Ascending aorta (tissue), 2 donors: ENCODE results near the gene UBALD2. TPM values are rescaled to one million over a fixed set of nuclear protein-coding genes. Genes with fewer than 3 reads are reported as not detected.
"Not testable (repeated sequence)": the region's sequence is repeated elsewhere in the genome, so short reads cannot be mapped to it uniquely, and the experiment has no call there.

Source experiments
- DNase-seq, 2 donors: peaks; one replicate each; pipeline ENCODE4 v3.0.0-alpha.2; 2019; ENCODE audit warnings: low spot score in 2 of 2
- H3K27ac ChIP-seq, 2 donors: fragments of 200-600 bp; sonication (generic); one replicate each; pipeline ENCODE4 v1.5.1; 2016 to 2017; ENCODE audit warnings: mild to moderate bottlenecking in 1 of 2
- H3K27me3 ChIP-seq: fragments of 200-600 bp; sonication (generic); one replicate; pipeline ENCODE4 v1.5.1; 2017
- H3K36me3 ChIP-seq, 2 donors: fragments of 200-600 bp; sonication (generic); one replicate each; pipeline ENCODE4 v1.5.1; 2016
- H3K4me1 ChIP-seq, 2 donors: fragments of 200-600 bp; sonication (generic); one replicate each; pipeline ENCODE4 v1.5.1; 2016 to 2017; ENCODE audit warnings: mild to moderate bottlenecking in 1 of 2
- H3K4me3 ChIP-seq, 2 donors: fragments of 200-600 bp; sonication (generic); one replicate each; pipeline ENCODE4 v1.5.1; 2016 to 2017; ENCODE audit warnings: mild to moderate bottlenecking in 1 of 2
- H3K9me3 ChIP-seq, 2 donors: fragments of 200-600 bp; sonication (generic); one replicate each; pipeline ENCODE4 v1.5.1; 2016
- CTCF ChIP-seq, 3 experiments: fragments of 200-600 bp in 2 of 3; fragments of 450-650 bp in 1 of 3; sonication (generic) in 2 of 3; IDR thresholded peaks; one replicate each; pipeline ENCODE4 v1.5.1; 2016 to 2019; ENCODE audit warnings: antibody characterized with exemption in 3 of 3, mild to moderate bottlenecking in 1 of 3, moderate library complexity in 1 of 3
- intact Hi-C: fragments of 100-400 bp; cut with DNase I; formaldehyde crosslinking; loops from one replicate; pipeline ENCODE4 v1.15.1; 2023
- total RNA-seq: library from RNA; depleted of rRNA; stranded (reverse); fragments of >200 nt; gene quantifications from one replicate; pipeline ENCODE4 v1.1.0, GENCODE V29; 2016

The UBALD2 gene
- total RNA-seq, 1 donor from 2014 or later: 15.9 TPM

- Histone ChIP-seq H3K27ac (no peak overlapping the region), H3K4me3 (no peak overlapping the region), H3K36me3 (peaks cover 11 to 13% of the 10 kb centered on the region in 2 donors), H3K4me1 (no peaks in the 10 kb centered on the region), H3K9me3 (no peaks in the 10 kb centered on the region), H3K27me3 (no peaks in the 10 kb centered on the region)
- no peak for TF ChIP-seq CTCF (IDR thresholded peaks at IDR 0.05)
- intact Hi-C loops: loop anchor here (5.0 kb wide), 1 partner anchor 174 kb away; no protein-coding TSS in a partner anchor
- DNase-seq: no peak
Measured at GRCh38 chr17:76296186-76296585, 31.0 kb downstream of the UBALD2 start.

- H3K4me3 ChIP-seq: no peak overlapping the region
- H3K4me1 ChIP-seq: no peaks in the 10 kb centered on the region
- DNase-seq: no peak
- H3K36me3 ChIP-seq: peaks cover 4 to 12% of the 10 kb centered on the region in 2 donors
- no peak for TF ChIP-seq CTCF (IDR thresholded peaks at IDR 0.05)
- no peaks in the 10 kb centered on the region for H3K27me3 ChIP-seq
- H3K27ac ChIP-seq: no peak overlapping the region
- intact Hi-C loops: loop anchor here (5.0 kb wide), 1 partner anchor 175 kb away; no protein-coding TSS in a partner anchor
- no peaks in the 10 kb centered on the region for H3K9me3 ChIP-seq
Measured at GRCh38 chr17:76296889-76297288, 31.7 kb downstream of the UBALD2 start.

- no peaks in the 10 kb centered on the region for H3K4me1 ChIP-seq
- intact Hi-C loops: loop anchor here (5.0 kb wide), 1 partner anchor 175 kb away; no protein-coding TSS in a partner anchor
- DNase-seq: no peak
Measured at GRCh38 chr17:76297436-76297835, 32.3 kb downstream of the UBALD2 start.

GRCh38 chr17:76304226-76305134 is 39.3 kb downstream of the UBALD2 start:
- Histone ChIP-seq H3K27ac (no peak overlapping the region), H3K4me3 (no peak overlapping the region), H3K4me1 (no peaks in the 10 kb centered on the region), H3K27me3 (no peaks in the 10 kb centered on the region), H3K36me3 (peaks cover 18 to 22% of the 10 kb centered on the region in 2 donors), H3K9me3 (no peaks in the 10 kb centered on the region)
- intact Hi-C loops: loop anchor here (5.0 kb wide), 1 partner anchor 48 kb away; the partner anchor contains the start of gene PRPSAP1
- TF ChIP-seq CTCF (IDR thresholded peaks at IDR 0.05): no peak
- no peak for DNase-seq

More at GRCh38 chr17:76297436-76297835, 32.3 kb downstream of the UBALD2 start:
- no peak overlapping the region for H3K4me3 ChIP-seq
- no peaks in the 10 kb centered on the region for H3K27me3 ChIP-seq
- H3K9me3 ChIP-seq: no peaks in the 10 kb centered on the region
- TF ChIP-seq CTCF (IDR thresholded peaks at IDR 0.05): no peak
- H3K27ac ChIP-seq: no peak overlapping the region
- H3K36me3 ChIP-seq: peaks cover 4 to 10% of the 10 kb centered on the region in 2 donors

GRCh38 chr17:76305135-76305454 is 39.9 kb downstream of the UBALD2 start:
- H3K4me3 ChIP-seq, H3K27ac ChIP-seq, H3K9me3 ChIP-seq, DNase-seq, intact Hi-C loops, H3K4me1 ChIP-seq, H3K27me3 ChIP-seq: not testable (repeated sequence)
- H3K36me3 ChIP-seq: peaks cover 20 to 24% of the 10 kb centered on the region in 2 donors

GRCh38 chr17:76307299-76307965 is 42.3 kb downstream of the UBALD2 start:
- Histone ChIP-seq H3K4me1 (no peaks in the 10 kb centered on the region), H3K27me3 (no peaks in the 10 kb centered on the region), H3K9me3 (no peaks in the 10 kb centered on the region), H3K4me3 (no peak overlapping the region), H3K36me3 (peaks cover 33 to 47% of the 10 kb centered on the region in 2 donors), H3K27ac (no peak overlapping the region)
- no peak for TF ChIP-seq CTCF (IDR thresholded peaks at IDR 0.05)
- no peak for DNase-seq
- intact Hi-C loops: no loop called here
